Measurements from ENCODE around the gene CNRIP1. TPM values are rescaled to one million over a fixed set of nuclear protein-coding genes. Genes with fewer than 3 reads are reported as not detected.
A peak's percentile ranks its signal among the peaks of the same experiment; 100 is the strongest.

The CNRIP1 gene
- total and polyA plus RNA-seq, 2 donors from 2014 or later: 8.7 to 14.1 TPM

DNA sequence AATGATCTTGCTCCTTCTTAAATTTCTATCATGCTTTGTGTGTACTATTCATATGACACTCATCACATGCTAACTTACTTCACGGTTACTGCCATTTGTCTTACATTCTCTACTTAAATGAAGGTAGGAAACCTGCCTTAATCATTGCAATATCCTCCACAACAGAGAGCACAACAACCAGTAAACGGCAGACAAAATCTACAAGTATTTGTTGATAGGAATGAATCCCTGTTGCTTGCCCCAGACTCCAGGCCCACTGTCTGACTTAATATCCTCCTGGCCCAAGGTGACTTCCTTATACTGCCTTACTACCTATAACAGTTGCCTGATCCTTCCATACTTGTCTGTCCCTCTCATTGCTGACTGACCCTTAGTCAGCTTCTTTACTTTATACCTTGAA lies 70.9 kb downstream of the CNRIP1 start:
- intact Hi-C loops (cut with DNase I): no loop called here
- FAIRE-seq: no peak

DNA sequence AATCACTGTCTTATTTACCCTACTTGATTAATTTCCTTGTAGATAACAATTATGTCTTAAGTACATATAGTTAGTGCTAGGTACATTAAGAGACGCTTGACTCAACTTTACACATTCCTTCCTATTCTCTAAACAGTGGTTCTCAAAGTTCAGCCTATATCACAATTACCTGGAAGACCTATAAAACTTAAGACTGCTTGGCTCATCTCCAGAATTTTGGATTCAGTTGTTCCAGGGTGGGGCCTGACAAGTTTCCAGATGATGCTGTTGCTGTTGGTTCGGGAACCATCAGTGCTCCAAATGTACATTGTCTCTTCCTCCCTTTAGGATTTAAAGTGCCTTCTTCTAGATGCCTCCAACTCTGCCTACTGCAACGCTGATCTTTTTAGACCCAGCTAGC lies 71.4 kb downstream of the CNRIP1 start:
- Histone ChIP-seq H3K9me3 (ENCODE audit: control insufficient read depth in 2 of 3, insufficient read depth in 1 of 3, low read length in 3 of 3) (no peaks in the 10 kb centered on the region), H3K27me3 (ENCODE audit: control insufficient read depth, insufficient read depth, low read length) (no peaks in the 10 kb centered on the region), H3K36me3 (ENCODE audit: control insufficient read depth in 2 of 3, insufficient read depth in 3 of 3, low read length in 3 of 3) (no peaks in the 10 kb centered on the region), H3K9ac (ENCODE audit: low read length in 3 of 3) (peak overlapping the region in 1 of 3 donors; percentile 10), H3K4me1 (ENCODE audit: control insufficient read depth in 2 of 3, insufficient read depth in 2 of 3, low read depth in 1 of 3, low read length in 3 of 3) (peaks cover 0 to 17% (median 13%) of the 10 kb centered on the region in 3 donors), H3K27ac (ENCODE audit: low read depth in 2 of 2, low read length in 2 of 2) (no peak overlapping the region), H3K4me3 (ENCODE audit: low read length in 3 of 3) (no peak overlapping the region)
- no peak for FAIRE-seq
- DNase-seq: no peak
- TF ChIP-seq, protein P1, sequence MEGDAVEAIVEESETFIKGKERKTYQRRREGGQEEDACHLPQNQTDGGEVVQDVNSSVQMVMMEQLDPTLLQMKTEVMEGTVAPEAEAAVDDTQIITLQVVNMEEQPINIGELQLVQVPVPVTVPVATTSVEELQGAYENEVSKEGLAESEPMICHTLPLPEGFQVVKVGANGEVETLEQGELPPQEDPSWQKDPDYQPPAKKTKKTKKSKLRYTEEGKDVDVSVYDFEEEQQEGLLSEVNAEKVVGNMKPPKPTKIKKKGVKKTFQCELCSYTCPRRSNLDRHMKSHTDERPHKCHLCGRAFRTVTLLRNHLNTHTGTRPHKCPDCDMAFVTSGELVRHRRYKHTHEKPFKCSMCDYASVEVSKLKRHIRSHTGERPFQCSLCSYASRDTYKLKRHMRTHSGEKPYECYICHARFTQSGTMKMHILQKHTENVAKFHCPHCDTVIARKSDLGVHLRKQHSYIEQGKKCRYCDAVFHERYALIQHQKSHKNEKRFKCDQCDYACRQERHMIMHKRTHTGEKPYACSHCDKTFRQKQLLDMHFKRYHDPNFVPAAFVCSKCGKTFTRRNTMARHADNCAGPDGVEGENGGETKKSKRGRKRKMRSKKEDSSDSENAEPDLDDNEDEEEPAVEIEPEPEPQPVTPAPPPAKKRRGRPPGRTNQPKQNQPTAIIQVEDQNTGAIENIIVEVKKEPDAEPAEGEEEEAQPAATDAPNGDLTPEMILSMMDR (IDR thresholded peaks at IDR 0.05; ENCODE audit: borderline replicate concordance, extremely low read depth, insufficient read depth): no peak
- intact Hi-C loops (cut with DNase I): no loop called here

More for the DNA sequence above, 70.9 kb downstream of the CNRIP1 start:
- Histone ChIP-seq H3K4me1 (ENCODE audit: control insufficient read depth in 2 of 3, insufficient read depth in 2 of 3, low read depth in 1 of 3, low read length in 3 of 3) (peaks cover 0 to 17% (median 13%) of the 10 kb centered on the region in 3 donors), H3K36me3 (ENCODE audit: control insufficient read depth in 2 of 3, insufficient read depth in 3 of 3, low read length in 3 of 3) (no peaks in the 10 kb centered on the region), H3K4me3 (ENCODE audit: low read length in 3 of 3) (no peak overlapping the region), H3K9ac (ENCODE audit: low read length in 3 of 3) (no peak overlapping the region), H3K27me3 (ENCODE audit: control insufficient read depth, insufficient read depth, low read length) (no peaks in the 10 kb centered on the region), H3K27ac (ENCODE audit: low read depth in 2 of 2, low read length in 2 of 2) (no peak overlapping the region), H3K9me3 (ENCODE audit: control insufficient read depth in 2 of 3, insufficient read depth in 1 of 3, low read length in 3 of 3) (no peaks in the 10 kb centered on the region)
- TF ChIP-seq, protein P1 (IDR thresholded peaks at IDR 0.05; ENCODE audit: borderline replicate concordance, extremely low read depth, insufficient read depth): no peak
- DNase-seq: no peak

DNA sequence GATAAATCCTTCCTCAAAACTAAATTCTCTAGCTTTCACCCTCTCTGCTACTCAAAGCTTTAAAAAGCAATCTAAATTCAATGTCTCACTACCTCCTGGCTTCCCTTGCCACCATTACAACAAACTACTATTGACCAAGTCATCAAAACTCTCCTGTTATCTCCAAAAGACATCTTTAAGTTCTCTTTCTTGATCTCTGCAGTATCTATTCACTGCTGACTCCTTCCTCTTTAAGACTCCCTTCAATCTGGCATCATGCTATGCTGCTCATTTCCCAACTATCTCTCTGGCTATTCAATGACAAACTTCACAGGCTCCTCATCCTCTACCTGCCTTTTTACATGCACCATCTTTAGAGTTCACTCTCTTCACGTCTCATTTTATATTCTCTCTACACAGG lies 73.4 kb downstream of the CNRIP1 start:
- intact Hi-C loops (cut with DNase I): no loop called here
- FAIRE-seq: no peak

More for the DNA sequence above, 73.4 kb downstream of the CNRIP1 start:
- Histone ChIP-seq H3K4me1 (ENCODE audit: control insufficient read depth in 2 of 3, insufficient read depth in 2 of 3, low read depth in 1 of 3, low read length in 3 of 3) (peaks cover 0 to 17% (median 13%) of the 10 kb centered on the region in 3 donors), H3K4me3 (ENCODE audit: low read length in 3 of 3) (no peak overlapping the region), H3K36me3 (ENCODE audit: control insufficient read depth in 2 of 3, insufficient read depth in 3 of 3, low read length in 3 of 3) (no peaks in the 10 kb centered on the region), H3K9ac (ENCODE audit: low read length in 3 of 3) (no peak overlapping the region), H3K9me3 (ENCODE audit: control insufficient read depth in 2 of 3, insufficient read depth in 1 of 3, low read length in 3 of 3) (no peaks in the 10 kb centered on the region), H3K27ac (ENCODE audit: low read depth in 2 of 2, low read length in 2 of 2) (no peak overlapping the region), H3K27me3 (ENCODE audit: control insufficient read depth, insufficient read depth, low read length) (no peaks in the 10 kb centered on the region)
- TF ChIP-seq, protein P1 (IDR thresholded peaks at IDR 0.05; ENCODE audit: borderline replicate concordance, extremely low read depth, insufficient read depth): no peak
- no peak for DNase-seq
